ENCODE results near the gene RBM6. TPM values are rescaled to one million over a fixed set of nuclear protein-coding genes. Genes with fewer than 3 reads are reported as not detected.

RBM6 gene
- polyA plus RNA-seq, 1 of the 3 experiments (the other 2 are of a cell fraction) = 67.4 TPM

GRCh38 chr3:49968346-49968745 lies 28.4 kb downstream of the RBM6 start:
- H3K36me3 ChIP-seq (replicated peaks in 1 of 2; ENCODE audit: control insufficient read depth in 1 of 2, insufficient read depth in 2 of 2, low read length in 1 of 2) = peaks cover 20 to 21% of the 10 kb centered on the region in 2 experiments

More at GRCh38 chr3:49968346-49968745, 28.4 kb downstream of the RBM6 start:
- no peak for TF ChIP-seq USF1 (IDR thresholded peaks at IDR 0.05; ENCODE audit: borderline replicate concordance, low read depth)
- no peak for TF ChIP-seq ZBTB33 (IDR thresholded peaks at IDR 0.05; ENCODE audit: borderline replicate concordance, low read depth)
- no peak for TF ChIP-seq TEAD4 (IDR thresholded peaks at IDR 0.05; ENCODE audit: borderline replicate concordance, insufficient read depth)
- TF ChIP-seq POLR2AphosphoS5 (IDR thresholded peaks at IDR 0.05; ENCODE audit: low read depth, low read length) = no peak
- no peak for TF ChIP-seq USF2 (IDR thresholded peaks at IDR 0.05; ENCODE audit: borderline replicate concordance, low read depth, low read length)
- TF ChIP-seq FOSL2 (IDR thresholded peaks at IDR 0.05; ENCODE audit: borderline replicate concordance, low read depth) = no peak
- TF ChIP-seq CTCF (IDR thresholded peaks at IDR 0.05) = no peak
- no peak for TF ChIP-seq IRF3 (IDR thresholded peaks at IDR 0.05; ENCODE audit: low read depth, low read length)
- no peak for TF ChIP-seq ELF1 (IDR thresholded peaks at IDR 0.05)
- no peak for TF ChIP-seq TCF12 (IDR thresholded peaks at IDR 0.05)
- no peak for TF ChIP-seq GATA2 (CRISPR knock-in tag; IDR thresholded peaks at IDR 0.05)
- no peak for TF ChIP-seq GABPA (IDR thresholded peaks at IDR 0.05; ENCODE audit: low read depth)
- WGBS (ENCODE audit: low lambda C conversion rate) = 98% methylated on average over 8 of the region's 8 CpGs
- Histone ChIP-seq H3K4me1 (ENCODE audit: control insufficient read depth in 1 of 2, insufficient read depth in 2 of 2, low read depth in 1 of 2, low read length in 1 of 2) (no peaks in the 10 kb centered on the region), H3K79me2 (ENCODE audit: insufficient read depth) (peaks cover 71% of the 10 kb centered on the region), H3K9ac (no peak overlapping the region), H3K9me3 (no peaks in the 10 kb centered on the region), H3K4me3 (ENCODE audit: low read depth in 2 of 2, low read length in 1 of 2) (no peak overlapping the region), H4K20me1 (ENCODE audit: insufficient read depth) (peaks cover 9% of the 10 kb centered on the region), H3K4me2 (no peak overlapping the region), H3K27me3 (ENCODE audit: insufficient read depth) (no peaks in the 10 kb centered on the region), H2AFZ (ENCODE audit: low read depth) (no peak overlapping the region), H3K9me2 (no peaks in the 10 kb centered on the region), H3K27ac (ENCODE audit: low read depth in 2 of 2, low read length in 1 of 2) (no peak overlapping the region), H3F3A (replicated peaks; ENCODE audit: insufficient read depth) (no peaks in the 10 kb centered on the region)
- CTCF ChIA-PET = no interaction called here
- DNase-seq = no peak
- POLR2A ChIA-PET = no interaction called here
